ENCODE measurements around the gene CEP63. TPM values are rescaled to one million over a fixed set of nuclear protein-coding genes. Genes with fewer than 3 reads are reported as not detected.

CEP63 gene
- total and polyA plus RNA-seq, 9 donors = 16.6 to 74.1 (median 22.2) TPM

- WGBS, 3 donors = 37 to 42% (median 39%) methylated on average over 4 of the region's 4 CpGs
- Histone ChIP-seq H3K4me3 (no peak overlapping the region), H3K27me3 (no peaks in the 10 kb centered on the region), H3K27ac (peak overlapping the region in 1 of 2 donors; percentile 26), H3K4me1 (ENCODE audit: insufficient read depth) (peaks cover 18% of the 10 kb centered on the region), H3K36me3 (no peaks in the 10 kb centered on the region), H3K9me3 (no peaks in the 10 kb centered on the region)
- no peak for DNase-seq
- intact Hi-C loops (cut with DNase I) = loop anchor here in 2 of 4 donors (5.0 to 10.0 kb wide), 3 partner anchors 91 to 269 kb away; partner anchors contain the start of gene AMOTL2 (in 1 of the 2)
- TF ChIP-seq EP300 (IDR thresholded peaks at IDR 0.05) (no peak), POLR2A (IDR thresholded peaks at IDR 0.05) (no peak)
- TF ChIP-seq, protein P1, sequence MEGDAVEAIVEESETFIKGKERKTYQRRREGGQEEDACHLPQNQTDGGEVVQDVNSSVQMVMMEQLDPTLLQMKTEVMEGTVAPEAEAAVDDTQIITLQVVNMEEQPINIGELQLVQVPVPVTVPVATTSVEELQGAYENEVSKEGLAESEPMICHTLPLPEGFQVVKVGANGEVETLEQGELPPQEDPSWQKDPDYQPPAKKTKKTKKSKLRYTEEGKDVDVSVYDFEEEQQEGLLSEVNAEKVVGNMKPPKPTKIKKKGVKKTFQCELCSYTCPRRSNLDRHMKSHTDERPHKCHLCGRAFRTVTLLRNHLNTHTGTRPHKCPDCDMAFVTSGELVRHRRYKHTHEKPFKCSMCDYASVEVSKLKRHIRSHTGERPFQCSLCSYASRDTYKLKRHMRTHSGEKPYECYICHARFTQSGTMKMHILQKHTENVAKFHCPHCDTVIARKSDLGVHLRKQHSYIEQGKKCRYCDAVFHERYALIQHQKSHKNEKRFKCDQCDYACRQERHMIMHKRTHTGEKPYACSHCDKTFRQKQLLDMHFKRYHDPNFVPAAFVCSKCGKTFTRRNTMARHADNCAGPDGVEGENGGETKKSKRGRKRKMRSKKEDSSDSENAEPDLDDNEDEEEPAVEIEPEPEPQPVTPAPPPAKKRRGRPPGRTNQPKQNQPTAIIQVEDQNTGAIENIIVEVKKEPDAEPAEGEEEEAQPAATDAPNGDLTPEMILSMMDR (IDR thresholded peaks at IDR 0.05) = no peak
These were observed 22.2 kb upstream of the CEP63 start for GRCh38 chr3:134463676-134464063.

DNA sequence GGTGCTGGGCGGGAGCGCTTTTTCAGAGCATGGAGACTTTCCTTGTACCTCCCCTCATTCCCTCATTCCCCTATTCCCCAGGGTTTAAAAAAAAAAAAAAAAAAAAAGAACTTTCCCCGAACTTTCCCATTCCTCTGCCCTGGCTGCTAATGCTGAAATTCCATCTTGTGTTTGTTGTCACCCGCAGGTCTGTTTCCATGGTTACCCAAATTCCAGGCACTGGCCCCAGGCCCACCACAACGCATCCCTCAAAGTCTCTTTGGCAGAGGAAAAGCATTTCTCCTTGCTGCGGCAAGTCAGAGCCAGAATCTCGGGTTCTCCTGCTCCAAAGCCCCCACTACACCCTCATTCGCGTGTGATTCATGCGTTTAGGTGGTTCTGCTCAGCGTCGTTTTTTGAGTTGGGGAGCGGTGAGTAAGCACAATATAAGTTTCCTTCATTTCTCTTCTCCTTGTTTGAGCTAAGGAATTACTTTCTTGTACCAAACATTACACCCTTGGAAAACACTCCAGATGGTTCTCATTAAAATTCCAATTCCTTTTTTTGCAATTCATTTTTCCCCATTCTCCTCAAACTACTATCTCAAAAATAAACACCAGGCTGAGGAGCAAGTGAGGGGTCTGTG is 21.7 kb upstream of the CEP63 start:
- 6 to 12% (median 7%) methylated on average over 13 of the region's 13 CpGs for WGBS, 3 donors
- TF ChIP-seq EP300 (IDR thresholded peaks at IDR 0.05) (peak; percentile 40), POLR2A (IDR thresholded peaks at IDR 0.05) (no peak)
- TF ChIP-seq, protein P1 (IDR thresholded peaks at IDR 0.05) = no peak

GRCh38 chr3:134464689-134465365 is 21.0 kb upstream of the CEP63 start:
- 37 to 56% (median 44%) methylated on average over 8 of the region's 8 CpGs for WGBS, 3 donors
- H3K27me3 ChIP-seq = no peaks in the 10 kb centered on the region
- TF ChIP-seq POLR2A (IDR thresholded peaks at IDR 0.05) (no peak), EP300 (IDR thresholded peaks at IDR 0.05) (no peak)
- TF ChIP-seq, protein P1 (IDR thresholded peaks at IDR 0.05) = no peak
- no peaks in the 10 kb centered on the region for H3K9me3 ChIP-seq
- no peak overlapping the region for H3K4me3 ChIP-seq
- peak overlapping the region in 1 of 2 donors; percentile 46 for H3K27ac ChIP-seq
- DNase-seq = peak in 2 of 5 donors; percentile 30 to 36
- H3K36me3 ChIP-seq = no peaks in the 10 kb centered on the region
- peaks cover 18% of the 10 kb centered on the region for H3K4me1 ChIP-seq (ENCODE audit: insufficient read depth)
- intact Hi-C loops (cut with DNase I) = loop anchor here in 3 of 4 donors (5.0 to 10.0 kb wide), 4 partner anchors 88 to 270 kb away; partner anchors contain the start of gene AMOTL2 (in 1 of the 3)

More for the DNA sequence above, 21.7 kb upstream of the CEP63 start:
- Histone ChIP-seq H3K4me1 (ENCODE audit: insufficient read depth) (peaks cover 18% of the 10 kb centered on the region), H3K9me3 (no peaks in the 10 kb centered on the region), H3K27me3 (no peaks in the 10 kb centered on the region), H3K27ac (peak overlapping the region in 1 of 2 donors; percentile 46), H3K4me3 (no peak overlapping the region), H3K36me3 (no peaks in the 10 kb centered on the region)
- DNase-seq = peak; percentile 87 to 94 (median 91)
- intact Hi-C loops (cut with DNase I) = loop anchor here in 2 of 4 donors (5.0 to 10.0 kb wide), 3 partner anchors 92 to 269 kb away; partner anchors contain the start of gene AMOTL2 (in 1 of the 2)

- TF ChIP-seq POLR2A (IDR thresholded peaks at IDR 0.05) (no peak), EP300 (IDR thresholded peaks at IDR 0.05) (no peak)
- TF ChIP-seq, protein P1 (IDR thresholded peaks at IDR 0.05) = no peak
- Histone ChIP-seq H3K4me1 (ENCODE audit: insufficient read depth) (peaks cover 18% of the 10 kb centered on the region), H3K27me3 (no peaks in the 10 kb centered on the region), H3K9me3 (no peaks in the 10 kb centered on the region), H3K36me3 (no peaks in the 10 kb centered on the region), H3K4me3 (no peak overlapping the region), H3K27ac (no peak overlapping the region)
- intact Hi-C loops (cut with DNase I) = loop anchor here in 2 of 4 donors (5.0 to 10.0 kb wide), 3 partner anchors 89 to 272 kb away; no protein-coding TSS in a partner anchor
- no peak for DNase-seq
- WGBS, 3 donors = 54 to 72% (median 57%) methylated on average over 1 of the region's 1 CpG
These were observed 19.5 kb upstream of the CEP63 start for GRCh38 chr3:134466331-134466730.
